T47D (cell line): ENCODE results near the gene ADAT3.
A peak's percentile ranks its signal among the peaks of the same experiment; 100 is the strongest.
"Not testable (repeated sequence)": the region's sequence is repeated elsewhere in the genome, so short reads cannot be mapped to it uniquely, and the experiment has no call there.

ENCODE experiments used
- DNase-seq, 2 experiments: peaks; one replicate each; pipeline versions ENCODE4 v3.0.0 to v3.0.0-alpha.2; 2011 to 2012; ENCODE audit warnings: low read depth in 1 of 2, low spot score in 1 of 2
- JUND ChIP-seq: IDR thresholded peaks from 2 replicates; pipeline ENCODE4 v1.6.1; 2012; ENCODE audit warnings: low read depth
- in situ Hi-C: cut with HindIII; loops from 2 replicates; pipeline ENCODE4 v1.10.0; 2016; ENCODE audit warnings: low sequenced_read_pairs, low pct_unique_long_range_greater_than_20kb

The ADAT3 gene

GRCh38 chr19:1882786-1883692 is 22.2 kb upstream of the ADAT3 start:
- no peak for DNase-seq
- in situ Hi-C loops: no loop called here
- no peak for TF ChIP-seq JUND

- DNase-seq: no peak
- TF ChIP-seq JUND: no peak
- in situ Hi-C loops: no loop called here
Observed at GRCh38 chr19:1883784-1884183, 21.4 kb upstream of the ADAT3 start.

DNA sequence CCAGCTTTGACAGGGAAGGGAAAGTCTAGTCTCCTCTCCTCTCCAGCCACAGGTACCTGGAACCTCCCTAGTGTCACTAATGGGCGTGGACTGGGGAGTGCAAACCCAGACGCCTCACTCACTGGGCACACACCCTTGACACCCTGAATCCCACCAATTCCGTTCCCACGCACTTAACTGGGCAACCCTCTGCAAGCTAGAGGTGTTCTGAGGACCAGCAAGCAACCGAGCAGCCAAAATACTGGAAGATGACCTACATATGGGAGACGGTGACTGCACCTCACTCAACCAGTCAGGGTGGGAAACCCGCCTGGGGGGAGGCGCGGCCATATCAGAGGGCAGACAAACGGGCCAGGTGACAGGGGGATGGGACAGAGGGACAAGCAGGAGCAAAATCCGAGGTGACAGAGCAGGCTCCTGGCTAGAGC is 20.9 kb upstream of the ADAT3 start:
- in situ Hi-C loops: no loop called here
- DNase-seq: peak; percentile 32 to 37
- no peak for TF ChIP-seq JUND

DNA sequence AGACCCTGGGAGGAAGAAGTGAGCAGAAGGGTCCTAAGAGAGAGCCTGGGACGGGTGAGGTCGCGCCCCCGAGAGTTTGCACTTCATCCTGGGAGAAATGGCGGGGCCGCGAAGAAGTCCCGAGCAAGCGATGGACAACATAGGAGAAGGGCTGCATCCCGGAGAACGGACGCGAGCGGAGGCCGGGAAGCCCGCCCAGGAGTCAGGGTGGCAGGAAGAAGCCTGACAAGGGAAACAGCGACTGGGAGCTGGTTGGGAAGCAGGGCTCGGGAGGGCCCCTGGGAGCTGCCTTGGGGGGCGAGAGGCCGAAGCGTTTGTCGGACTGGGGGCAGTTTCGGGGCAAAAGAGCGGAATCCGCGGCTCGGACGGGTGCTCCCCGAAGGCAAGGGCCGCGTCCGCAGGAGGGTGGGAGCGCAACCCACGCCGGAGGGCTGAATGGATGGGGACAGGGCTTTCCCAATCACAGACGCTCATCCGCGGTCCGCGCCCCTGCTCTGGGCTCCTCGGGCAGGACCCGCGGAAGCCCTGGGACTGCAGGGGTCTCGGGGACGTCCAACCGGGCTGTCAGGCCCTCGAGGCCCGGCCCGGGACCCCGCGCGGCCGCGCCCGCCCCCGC is 20.4 kb upstream of the ADAT3 start:
- in situ Hi-C loops: no loop called here
- DNase-seq: no peak
- no peak for TF ChIP-seq JUND

DNA sequence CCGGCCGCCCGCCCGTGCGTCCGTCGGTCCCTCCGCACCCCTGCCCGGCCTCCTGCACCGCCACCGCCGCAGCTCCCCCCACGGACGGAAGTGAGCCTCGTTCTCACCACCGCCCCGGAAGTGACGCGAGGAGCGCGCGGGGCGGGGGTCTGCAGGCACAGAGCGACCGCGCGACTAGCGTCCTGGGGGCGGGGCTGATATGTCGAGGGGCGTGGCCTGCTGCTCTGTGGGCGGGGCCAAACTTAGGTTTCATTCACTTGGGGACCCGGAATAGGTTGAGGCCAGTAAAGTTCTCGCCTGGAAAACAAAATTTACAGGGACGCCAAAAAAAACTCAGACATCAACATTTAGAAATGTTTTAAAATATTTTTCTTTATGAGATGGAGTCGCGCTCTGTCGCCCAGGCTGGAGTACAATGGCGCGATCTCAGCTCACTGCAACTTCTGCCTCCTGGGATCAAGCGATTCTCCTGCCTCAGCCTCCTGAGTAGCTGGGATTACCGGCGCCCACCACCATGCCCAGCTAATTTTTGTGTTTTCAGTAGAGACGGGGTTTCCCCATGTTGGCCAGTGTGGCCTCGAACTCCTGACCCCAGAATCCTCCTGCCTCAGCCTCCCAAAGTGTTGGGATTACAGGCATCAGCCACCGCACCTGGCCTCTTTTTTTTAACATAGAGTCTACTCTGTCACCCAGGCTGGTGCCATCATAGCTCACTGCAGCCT is 19.6 kb upstream of the ADAT3 start, which contains the start of gene ABHD17A:
ABHD17A (minus strand) TSS at position 99 of the 722 bp plus-strand sequence. CDS start 3,930 bp downstream, outside the sequence.
- in situ Hi-C loops: not testable (repeated sequence)
- DNase-seq: peak; percentile 83 to 93

DNA sequence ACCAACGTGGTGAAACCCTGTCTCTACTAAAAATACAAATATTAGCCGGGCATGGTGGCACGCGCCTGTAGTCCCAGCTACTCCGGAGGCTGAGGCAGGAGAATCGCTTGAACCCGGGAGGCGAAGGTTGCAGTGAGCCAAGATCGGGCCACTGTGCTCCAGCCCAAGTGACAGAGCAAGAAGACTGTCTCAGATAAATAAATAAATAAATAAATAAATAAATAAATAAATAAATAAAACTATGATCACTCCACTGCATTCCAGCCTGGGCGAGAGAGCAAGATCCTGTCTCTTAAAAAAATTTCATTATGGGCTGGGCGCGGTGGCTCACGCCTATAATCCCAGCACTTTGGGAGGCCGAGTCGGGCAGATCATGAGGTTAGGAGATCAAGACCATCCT is 18.8 kb upstream of the ADAT3 start:
- in situ Hi-C loops, DNase-seq: not testable (repeated sequence)

DNA sequence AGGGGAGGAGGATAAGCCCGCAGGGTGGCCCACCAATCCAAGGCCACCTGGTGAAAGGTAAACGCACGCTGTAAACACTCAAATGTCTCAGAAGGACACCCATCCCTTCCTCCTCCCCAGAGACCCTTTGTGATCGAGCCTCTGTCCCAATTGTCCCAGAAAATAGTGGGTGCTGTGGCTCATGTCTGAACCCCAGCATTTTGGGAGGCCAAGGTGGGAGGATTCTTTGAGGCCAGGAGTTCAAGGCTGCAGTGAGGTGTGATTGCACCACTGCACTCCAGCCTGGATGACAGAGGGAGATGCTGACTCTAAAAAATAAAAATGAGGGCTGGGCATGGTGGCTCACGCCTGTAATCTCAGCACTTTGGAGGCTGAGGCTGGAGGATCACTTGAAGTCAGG is 16.8 kb upstream of the ADAT3 start:
- no peak for DNase-seq
- TF ChIP-seq JUND: no peak
- in situ Hi-C loops: no loop called here

- TF ChIP-seq JUND: no peak
- in situ Hi-C loops: no loop called here
- no peak for DNase-seq
Observed at GRCh38 chr19:1889907-1890306, 15.3 kb upstream of the ADAT3 start.

GRCh38 chr19:1893791-1894190 is 11.4 kb upstream of the ADAT3 start:
- in situ Hi-C loops: no loop called here

DNA sequence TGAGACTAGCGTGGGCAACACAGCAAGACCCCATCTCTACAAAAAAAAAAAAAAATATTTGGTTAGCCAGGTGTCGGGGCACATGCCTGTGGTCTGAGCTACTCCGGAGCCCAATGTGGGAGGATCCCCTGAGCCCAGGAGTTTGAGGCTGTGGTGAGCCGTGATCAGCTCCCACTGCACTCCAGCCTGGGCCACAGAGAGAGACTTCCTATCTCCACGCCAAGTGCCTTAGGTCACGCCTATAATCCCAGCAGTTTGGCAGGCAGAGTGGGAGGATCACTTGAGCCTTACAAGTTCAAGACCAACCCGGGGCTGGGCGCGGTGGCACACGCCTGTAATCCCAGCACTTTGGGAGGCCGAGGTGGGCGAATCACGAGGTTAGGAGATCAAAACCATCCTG is 8.7 kb upstream of the ADAT3 start:
- in situ Hi-C loops: no loop called here
- no peak for DNase-seq
- no peak for TF ChIP-seq JUND

More at GRCh38 chr19:1893791-1894190, 11.4 kb upstream of the ADAT3 start:
- TF ChIP-seq JUND: no peak
- DNase-seq: no peak

DNA sequence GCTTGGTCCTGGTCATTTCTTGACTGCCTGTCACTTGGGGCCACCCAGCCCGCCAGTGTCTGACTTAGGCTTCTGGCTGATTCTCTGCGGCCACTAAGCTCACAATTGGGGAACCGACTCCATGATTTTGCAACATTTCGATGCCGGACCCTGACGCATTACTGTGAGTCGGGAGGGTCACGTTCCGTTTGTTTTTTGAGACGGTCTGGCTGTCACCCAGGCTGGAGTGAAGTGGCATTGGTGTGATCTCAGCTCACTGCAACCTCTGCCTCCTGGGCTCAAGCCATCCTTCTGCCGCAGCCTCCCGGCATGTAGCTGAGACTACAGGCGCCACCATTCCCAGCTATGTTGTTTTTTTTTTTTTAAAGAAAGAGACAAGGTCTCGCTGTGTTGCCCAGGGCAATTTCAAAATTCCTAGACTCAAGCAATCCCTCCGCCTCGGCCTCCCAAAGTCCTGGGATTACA is 3.2 kb upstream of the ADAT3 start:
- in situ Hi-C loops: no loop called here
- no peak for TF ChIP-seq JUND
- no peak for DNase-seq

- TF ChIP-seq JUND: no peak
- DNase-seq: no peak
- in situ Hi-C loops: no loop called here
Observed at GRCh38 chr19:1902923-1903322, 2.3 kb upstream of the ADAT3 start.

- in situ Hi-C loops: no loop called here
- TF ChIP-seq JUND: no peak
- DNase-seq: no peak
Observed at GRCh38 chr19:1904860-1905109, 414 bp upstream of the ADAT3 start.
